WTC11 (cell line): ENCODE data around the gene ACSF3. TPM values are rescaled to one million over a fixed set of nuclear protein-coding genes. Genes with fewer than 3 reads are reported as not detected.

Source experiments
- ATAC-seq: fragments of 200-7000 bp; cut with Tn5 transposase; 2 replicates; pipeline ENCODE4 v1.10.0; 2021; ENCODE audit warnings: mild to moderate bottlenecking, moderate library complexity
- CTCF ChIA-PET: fragments of 300-600 bp; sonication (Branson Sonifier 250); formaldehyde crosslinking; loops from one replicate; lab custom pipeline; 2021; ENCODE audit warnings: antibody characterized with exemption; lab: Charles Lee
- POLR2A ChIA-PET: fragments of 350-600 bp; sonication (Branson Sonifier 250); formaldehyde crosslinking; loops from one replicate; lab custom pipeline; 2021; ENCODE audit warnings: antibody characterized with exemption; lab: Charles Lee
- DNase-seq: peaks from one replicate; pipeline ENCODE4 v3.0.0; 2021; ENCODE audit warnings: low spot score
- H3K27ac Mint-ChIP-seq: 2 replicates; pipeline ENCODE4 v1.8.0; 2021; ENCODE audit warnings: mixed read lengths
- H3K27me3 Mint-ChIP-seq: 2 replicates; pipeline ENCODE4 v1.8.0; 2021; ENCODE audit warnings: low read depth, mild to moderate bottlenecking, moderate library complexity, mixed read lengths
- H3K36me3 Mint-ChIP-seq: 2 replicates; pipeline ENCODE4 v1.8.0; 2021; ENCODE audit warnings: mixed read lengths
- H3K4me1 Mint-ChIP-seq: 2 replicates; pipeline ENCODE4 v1.8.0; 2022; ENCODE audit warnings: mixed read lengths
- H3K4me3 Mint-ChIP-seq: 2 replicates; pipeline ENCODE4 v1.8.0; 2021; ENCODE audit warnings: mild to moderate bottlenecking, moderate library complexity, mixed read lengths
- H3K9me3 Mint-ChIP-seq: 2 replicates; pipeline ENCODE4 v1.8.0; 2021; ENCODE audit warnings: mixed read lengths
- CBFB ChIP-seq: sonication (generic); formaldehyde crosslinking; IDR thresholded peaks from 2 replicates; pipeline ENCODE4 v1.8.1; 2022; ENCODE audit warnings: mild to moderate bottlenecking, low read depth, missing genetic modification reagents
- CREM ChIP-seq: sonication (generic); formaldehyde crosslinking; IDR thresholded peaks from 2 replicates; pipeline ENCODE4 v1.8.1; 2022; ENCODE audit warnings: mild to moderate bottlenecking, missing genetic modification reagents, moderate library complexity
- ETV6 ChIP-seq: sonication (generic); formaldehyde crosslinking; IDR thresholded peaks from 2 replicates; pipeline ENCODE4 v1.8.1; 2022; ENCODE audit warnings: mild to moderate bottlenecking, missing genetic modification reagents
- IRF2 ChIP-seq: sonication (generic); formaldehyde crosslinking; IDR thresholded peaks from 2 replicates; pipeline ENCODE4 v1.8.0; 2022; ENCODE audit warnings: low read depth, missing genetic modification reagents, borderline replicate concordance
- NFE2L1 ChIP-seq: sonication (generic); formaldehyde crosslinking; IDR thresholded peaks from 2 replicates; pipeline ENCODE4 v1.8.1; 2023; ENCODE audit warnings: missing genetic modification reagents
- RELA ChIP-seq: sonication (generic); formaldehyde crosslinking; IDR thresholded peaks from 2 replicates; pipeline ENCODE4 v1.8.1; 2022; ENCODE audit warnings: missing genetic modification reagents, mild to moderate bottlenecking, borderline replicate concordance
- SMAD3 ChIP-seq: sonication (generic); formaldehyde crosslinking; IDR thresholded peaks from 2 replicates; pipeline ENCODE4 v1.8.0; 2022; ENCODE audit warnings: missing genetic modification reagents, mild to moderate bottlenecking, borderline replicate concordance
- SOX15 ChIP-seq: fragments of 250-450 bp; sonication (Bioruptor Pico); IDR thresholded peaks from 2 replicates; pipeline ENCODE4 v1.9.0; 2021; ENCODE audit warnings: mild to moderate bottlenecking
- TCF7 ChIP-seq: sonication (generic); formaldehyde crosslinking; IDR thresholded peaks from 2 replicates; pipeline ENCODE4 v1.8.0; 2022; ENCODE audit warnings: mild to moderate bottlenecking, low read depth, missing genetic modification reagents, moderate library complexity
- TEAD4 ChIP-seq: sonication (generic); formaldehyde crosslinking; IDR thresholded peaks from 2 replicates; pipeline ENCODE4 v1.8.0; 2022; ENCODE audit warnings: mild to moderate bottlenecking, missing genetic modification reagents
- ZNF138 ChIP-seq: sonication (generic); formaldehyde crosslinking; conservative IDR thresholded peaks from 2 replicates; pipeline ENCODE4 v1.8.1; 2022; ENCODE audit warnings: mild to moderate bottlenecking, moderate library complexity, missing genetic modification reagents
- ZNF219 ChIP-seq: sonication (generic); formaldehyde crosslinking; IDR thresholded peaks from 2 replicates; pipeline ENCODE4 v1.8.0; 2023; ENCODE audit warnings: missing genetic modification reagents, mild to moderate bottlenecking, borderline replicate concordance
- total RNA-seq: library from RNA; stranded (reverse); gene quantifications from 3 replicates; pipeline ENCODE4 v1.2.3, GENCODE V29; 2021
- TF ChIP-seq, protein P1 (sequence below): fragments of 250-450 bp; sonication (Bioruptor Pico); IDR thresholded peaks from 2 replicates; pipeline ENCODE4 v1.8.0; 2021; ENCODE audit warnings: mild to moderate bottlenecking
- TF ChIP-seq, protein P2 (sequence below): fragments of 250-450 bp; sonication (Bioruptor Pico); IDR thresholded peaks from 2 replicates; pipeline ENCODE4 v1.9.0; 2021; ENCODE audit warnings: mild to moderate bottlenecking, borderline replicate concordance
- TF ChIP-seq, protein P3 (sequence below): sonication (generic); formaldehyde crosslinking; IDR thresholded peaks from 2 replicates; pipeline ENCODE4 v1.8.1; 2022; ENCODE audit warnings: missing genetic modification reagents, borderline replicate concordance
- TF ChIP-seq, protein P4 (sequence below): sonication (generic); formaldehyde crosslinking; IDR thresholded peaks from 2 replicates; pipeline ENCODE4 v1.8.1; 2023; ENCODE audit warnings: mild to moderate bottlenecking, missing genetic modification reagents
- TF ChIP-seq, protein P5 (sequence below): fragments of 250-450 bp; sonication (Bioruptor Pico); IDR thresholded peaks from 2 replicates; pipeline ENCODE4 v1.9.0; 2021; ENCODE audit warnings: mild to moderate bottlenecking

Gene ACSF3
- total RNA-seq, 1 experiment from 2014 or later = 22.9 TPM

DNA sequence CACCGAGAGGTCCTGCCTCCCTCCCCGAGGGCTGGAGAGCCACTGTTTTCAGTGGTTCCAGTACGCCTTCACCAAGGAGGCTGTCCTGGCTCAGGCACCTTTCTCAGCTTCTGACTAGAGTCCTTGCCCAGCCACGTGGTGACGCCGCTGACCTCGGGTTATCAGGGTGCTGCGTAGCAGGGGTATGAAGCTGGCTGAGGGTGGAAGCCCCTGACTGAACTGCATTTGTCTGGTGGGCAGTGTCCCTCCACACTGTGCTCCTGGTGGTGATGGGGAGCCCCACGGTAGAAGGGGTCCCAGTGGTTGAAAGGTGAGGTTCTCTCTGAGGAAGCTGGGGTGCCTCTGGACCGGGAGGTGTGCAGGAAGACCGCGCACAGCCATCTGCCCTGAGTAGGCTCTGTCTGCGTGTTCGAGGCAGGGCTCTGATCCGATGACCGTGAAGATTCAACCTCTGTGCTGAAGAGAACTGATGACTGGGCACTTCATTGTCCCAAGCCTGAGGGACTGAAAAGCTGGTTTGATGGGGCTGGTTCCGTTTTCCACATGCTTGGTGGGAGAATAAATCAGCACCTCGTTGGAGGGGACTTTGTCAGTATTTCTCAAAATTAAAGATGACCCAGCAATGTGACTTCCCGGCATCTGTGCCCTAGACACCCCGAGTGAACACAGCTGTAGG is 2.5 kb downstream of the ACSF3 start:
- POLR2A ChIA-PET = no interaction called here
- peak overlapping the region; percentile 99; the same call in 1 of the 2 replicates for H3K4me3 Mint-ChIP-seq
- TF ChIP-seq, protein P1, sequence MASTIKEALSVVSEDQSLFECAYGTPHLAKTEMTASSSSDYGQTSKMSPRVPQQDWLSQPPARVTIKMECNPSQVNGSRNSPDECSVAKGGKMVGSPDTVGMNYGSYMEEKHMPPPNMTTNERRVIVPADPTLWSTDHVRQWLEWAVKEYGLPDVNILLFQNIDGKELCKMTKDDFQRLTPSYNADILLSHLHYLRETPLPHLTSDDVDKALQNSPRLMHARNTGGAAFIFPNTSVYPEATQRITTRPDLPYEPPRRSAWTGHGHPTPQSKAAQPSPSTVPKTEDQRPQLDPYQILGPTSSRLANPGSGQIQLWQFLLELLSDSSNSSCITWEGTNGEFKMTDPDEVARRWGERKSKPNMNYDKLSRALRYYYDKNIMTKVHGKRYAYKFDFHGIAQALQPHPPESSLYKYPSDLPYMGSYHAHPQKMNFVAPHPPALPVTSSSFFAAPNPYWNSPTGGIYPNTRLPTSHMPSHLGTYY (CRISPR knock-in tag) = no peak
- TF ChIP-seq, protein P2, sequence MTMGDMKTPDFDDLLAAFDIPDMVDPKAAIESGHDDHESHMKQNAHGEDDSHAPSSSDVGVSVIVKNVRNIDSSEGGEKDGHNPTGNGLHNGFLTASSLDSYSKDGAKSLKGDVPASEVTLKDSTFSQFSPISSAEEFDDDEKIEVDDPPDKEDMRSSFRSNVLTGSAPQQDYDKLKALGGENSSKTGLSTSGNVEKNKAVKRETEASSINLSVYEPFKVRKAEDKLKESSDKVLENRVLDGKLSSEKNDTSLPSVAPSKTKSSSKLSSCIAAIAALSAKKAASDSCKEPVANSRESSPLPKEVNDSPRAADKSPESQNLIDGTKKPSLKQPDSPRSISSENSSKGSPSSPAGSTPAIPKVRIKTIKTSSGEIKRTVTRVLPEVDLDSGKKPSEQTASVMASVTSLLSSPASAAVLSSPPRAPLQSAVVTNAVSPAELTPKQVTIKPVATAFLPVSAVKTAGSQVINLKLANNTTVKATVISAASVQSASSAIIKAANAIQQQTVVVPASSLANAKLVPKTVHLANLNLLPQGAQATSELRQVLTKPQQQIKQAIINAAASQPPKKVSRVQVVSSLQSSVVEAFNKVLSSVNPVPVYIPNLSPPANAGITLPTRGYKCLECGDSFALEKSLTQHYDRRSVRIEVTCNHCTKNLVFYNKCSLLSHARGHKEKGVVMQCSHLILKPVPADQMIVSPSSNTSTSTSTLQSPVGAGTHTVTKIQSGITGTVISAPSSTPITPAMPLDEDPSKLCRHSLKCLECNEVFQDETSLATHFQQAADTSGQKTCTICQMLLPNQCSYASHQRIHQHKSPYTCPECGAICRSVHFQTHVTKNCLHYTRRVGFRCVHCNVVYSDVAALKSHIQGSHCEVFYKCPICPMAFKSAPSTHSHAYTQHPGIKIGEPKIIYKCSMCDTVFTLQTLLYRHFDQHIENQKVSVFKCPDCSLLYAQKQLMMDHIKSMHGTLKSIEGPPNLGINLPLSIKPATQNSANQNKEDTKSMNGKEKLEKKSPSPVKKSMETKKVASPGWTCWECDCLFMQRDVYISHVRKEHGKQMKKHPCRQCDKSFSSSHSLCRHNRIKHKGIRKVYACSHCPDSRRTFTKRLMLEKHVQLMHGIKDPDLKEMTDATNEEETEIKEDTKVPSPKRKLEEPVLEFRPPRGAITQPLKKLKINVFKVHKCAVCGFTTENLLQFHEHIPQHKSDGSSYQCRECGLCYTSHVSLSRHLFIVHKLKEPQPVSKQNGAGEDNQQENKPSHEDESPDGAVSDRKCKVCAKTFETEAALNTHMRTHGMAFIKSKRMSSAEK (CRISPR knock-in tag) = no peak
- TF ChIP-seq TEAD4 (CRISPR knock-in tag) = no peak
- no peak for TF ChIP-seq SOX15 (CRISPR knock-in tag)
- TF ChIP-seq ZNF138 (CRISPR knock-in tag) = no peak
- no peak for TF ChIP-seq RELA (CRISPR knock-in tag)
- no peak for TF ChIP-seq ZNF219
- TF ChIP-seq CREM = no peak
- no peak for TF ChIP-seq TCF7
- TF ChIP-seq, protein P3, sequence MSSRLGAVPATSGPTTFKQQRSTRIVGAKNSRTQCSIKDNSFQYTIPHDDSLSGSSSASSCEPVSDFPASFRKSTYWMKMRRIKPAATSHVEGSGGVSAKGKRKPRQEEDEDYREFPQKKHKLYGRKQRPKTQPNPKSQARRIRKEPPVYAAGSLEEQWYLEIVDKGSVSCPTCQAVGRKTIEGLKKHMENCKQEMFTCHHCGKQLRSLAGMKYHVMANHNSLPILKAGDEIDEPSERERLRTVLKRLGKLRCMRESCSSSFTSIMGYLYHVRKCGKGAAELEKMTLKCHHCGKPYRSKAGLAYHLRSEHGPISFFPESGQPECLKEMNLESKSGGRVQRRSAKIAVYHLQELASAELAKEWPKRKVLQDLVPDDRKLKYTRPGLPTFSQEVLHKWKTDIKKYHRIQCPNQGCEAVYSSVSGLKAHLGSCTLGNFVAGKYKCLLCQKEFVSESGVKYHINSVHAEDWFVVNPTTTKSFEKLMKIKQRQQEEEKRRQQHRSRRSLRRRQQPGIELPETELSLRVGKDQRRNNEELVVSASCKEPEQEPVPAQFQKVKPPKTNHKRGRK (CRISPR knock-in tag) = no peak
- no peak for TF ChIP-seq CBFB (CRISPR knock-in tag)
- no peak for TF ChIP-seq SMAD3
- no peak for TF ChIP-seq ETV6 (CRISPR knock-in tag)
- TF ChIP-seq, protein P4, sequence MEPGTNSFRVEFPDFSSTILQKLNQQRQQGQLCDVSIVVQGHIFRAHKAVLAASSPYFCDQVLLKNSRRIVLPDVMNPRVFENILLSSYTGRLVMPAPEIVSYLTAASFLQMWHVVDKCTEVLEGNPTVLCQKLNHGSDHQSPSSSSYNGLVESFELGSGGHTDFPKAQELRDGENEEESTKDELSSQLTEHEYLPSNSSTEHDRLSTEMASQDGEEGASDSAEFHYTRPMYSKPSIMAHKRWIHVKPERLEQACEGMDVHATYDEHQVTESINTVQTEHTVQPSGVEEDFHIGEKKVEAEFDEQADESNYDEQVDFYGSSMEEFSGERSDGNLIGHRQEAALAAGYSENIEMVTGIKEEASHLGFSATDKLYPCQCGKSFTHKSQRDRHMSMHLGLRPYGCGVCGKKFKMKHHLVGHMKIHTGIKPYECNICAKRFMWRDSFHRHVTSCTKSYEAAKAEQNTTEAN (CRISPR knock-in tag) = no peak
- TF ChIP-seq, protein P5, sequence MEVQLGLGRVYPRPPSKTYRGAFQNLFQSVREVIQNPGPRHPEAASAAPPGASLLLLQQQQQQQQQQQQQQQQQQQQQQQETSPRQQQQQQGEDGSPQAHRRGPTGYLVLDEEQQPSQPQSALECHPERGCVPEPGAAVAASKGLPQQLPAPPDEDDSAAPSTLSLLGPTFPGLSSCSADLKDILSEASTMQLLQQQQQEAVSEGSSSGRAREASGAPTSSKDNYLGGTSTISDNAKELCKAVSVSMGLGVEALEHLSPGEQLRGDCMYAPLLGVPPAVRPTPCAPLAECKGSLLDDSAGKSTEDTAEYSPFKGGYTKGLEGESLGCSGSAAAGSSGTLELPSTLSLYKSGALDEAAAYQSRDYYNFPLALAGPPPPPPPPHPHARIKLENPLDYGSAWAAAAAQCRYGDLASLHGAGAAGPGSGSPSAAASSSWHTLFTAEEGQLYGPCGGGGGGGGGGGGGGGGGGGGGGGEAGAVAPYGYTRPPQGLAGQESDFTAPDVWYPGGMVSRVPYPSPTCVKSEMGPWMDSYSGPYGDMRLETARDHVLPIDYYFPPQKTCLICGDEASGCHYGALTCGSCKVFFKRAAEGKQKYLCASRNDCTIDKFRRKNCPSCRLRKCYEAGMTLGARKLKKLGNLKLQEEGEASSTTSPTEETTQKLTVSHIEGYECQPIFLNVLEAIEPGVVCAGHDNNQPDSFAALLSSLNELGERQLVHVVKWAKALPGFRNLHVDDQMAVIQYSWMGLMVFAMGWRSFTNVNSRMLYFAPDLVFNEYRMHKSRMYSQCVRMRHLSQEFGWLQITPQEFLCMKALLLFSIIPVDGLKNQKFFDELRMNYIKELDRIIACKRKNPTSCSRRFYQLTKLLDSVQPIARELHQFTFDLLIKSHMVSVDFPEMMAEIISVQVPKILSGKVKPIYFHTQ (CRISPR knock-in tag) = no peak
- TF ChIP-seq IRF2 = no peak
- no peak for TF ChIP-seq NFE2L1 (CRISPR knock-in tag)
- TF ChIP-seq, all 79 proteins: peak for 0
- DNase-seq (no peak), ATAC-seq (no peak)
- H3K27me3 Mint-ChIP-seq = peaks cover 11% of the 10 kb centered on the region
- no peaks in the 10 kb centered on the region for H3K9me3 Mint-ChIP-seq
- H3K4me1 Mint-ChIP-seq = peaks cover 29% of the 10 kb centered on the region
- H3K36me3 Mint-ChIP-seq = peaks cover 1% of the 10 kb centered on the region
- peak overlapping the region; percentile 82 for H3K27ac Mint-ChIP-seq
- CTCF ChIA-PET = no interaction called here
